DND-41 (cell line): ENCODE data around the gene ACSM2B.

Source experiments
- ATAC-seq: fragments of 200-7000 bp; cut with Tn5 transposase; 3 replicates; pipeline ENCODE4 v1.9.1; 2021; ENCODE audit warnings: low read depth; ENCODE audit not compliant: insufficient read depth
- DNase-seq: peaks from one replicate; pipeline ENCODE4 v3.0.0-alpha.2; 2020
- H2AFZ ChIP-seq: 2 replicates; pipeline ENCODE4 v1.6.0; 2012; ENCODE audit warnings: low read depth, low read length
- H3K27ac ChIP-seq: 2 replicates; pipeline ENCODE4 v1.5.1; 2012; ENCODE audit warnings: low read length, inconsistent platforms
- H3K27me3 ChIP-seq: fragments of 200-600 bp; sonication (generic); 2 replicates; pipeline ENCODE4 v1.6.0; 2012; ENCODE audit warnings: low read length, mild to moderate bottlenecking, inconsistent platforms; ENCODE audit not compliant: insufficient read depth, poor library complexity
- H3K36me3 ChIP-seq: 2 replicates; pipeline ENCODE4 v1.5.1; 2012; ENCODE audit warnings: low read length, inconsistent platforms; ENCODE audit not compliant: insufficient read depth
- H3K4me1 ChIP-seq: 2 replicates; pipeline ENCODE4 v1.5.1; 2012; ENCODE audit warnings: mild to moderate bottlenecking, low read length; ENCODE audit not compliant: insufficient read depth
- H3K4me2 ChIP-seq: 2 replicates; pipeline ENCODE4 v1.6.0; 2012; ENCODE audit warnings: mild to moderate bottlenecking, moderate library complexity, low read length, inconsistent platforms; ENCODE audit not compliant: insufficient read depth
- H3K4me3 ChIP-seq, 2 experiments: fragments of 200-600 bp in 1 of 2; shearing (Covaris generic) in 1 of 2; 2 replicates each; pipeline ENCODE4 v1.5.1; 2012 to 2016; ENCODE audit warnings: inconsistent platforms in 2 of 2, low read length in 2 of 2, mild to moderate bottlenecking in 2 of 2, low read depth in 1 of 2, moderate library complexity in 1 of 2
- H3K79me2 ChIP-seq: 2 replicates; pipeline ENCODE4 v1.6.0; 2012; ENCODE audit warnings: low read length, inconsistent platforms; ENCODE audit not compliant: insufficient read depth
- H3K9ac ChIP-seq: 2 replicates; pipeline ENCODE4 v1.6.0; 2012; ENCODE audit warnings: low read depth, mild to moderate bottlenecking, inconsistent platforms, low read length, moderate library complexity
- H3K9me3 ChIP-seq: 2 replicates; pipeline ENCODE4 v1.5.1; 2012; ENCODE audit warnings: low read length, moderate library complexity, mild to moderate bottlenecking, inconsistent platforms; ENCODE audit not compliant: insufficient read depth, severe bottlenecking
- H4K20me1 ChIP-seq: 2 replicates; pipeline ENCODE4 v1.6.0; 2012; ENCODE audit warnings: low read length; ENCODE audit not compliant: insufficient read depth
- EZH2 ChIP-seq: IDR thresholded peaks from 3 replicates; pipeline ENCODE4 v1.6.1; 2012; ENCODE audit warnings: borderline replicate concordance, low read depth, mild to moderate bottlenecking, moderate library complexity, low read length, inconsistent platforms; ENCODE audit not compliant: severe bottlenecking
- TF ChIP-seq, protein P1 (sequence below): IDR thresholded peaks from 2 replicates; pipeline ENCODE4 v1.5.1; 2012; ENCODE audit warnings: borderline replicate concordance, low read length, moderate library complexity, mild to moderate bottlenecking; ENCODE audit not compliant: poor library complexity, severe bottlenecking; ENCODE audit errors: extremely low read depth

The ACSM2B gene

DNA sequence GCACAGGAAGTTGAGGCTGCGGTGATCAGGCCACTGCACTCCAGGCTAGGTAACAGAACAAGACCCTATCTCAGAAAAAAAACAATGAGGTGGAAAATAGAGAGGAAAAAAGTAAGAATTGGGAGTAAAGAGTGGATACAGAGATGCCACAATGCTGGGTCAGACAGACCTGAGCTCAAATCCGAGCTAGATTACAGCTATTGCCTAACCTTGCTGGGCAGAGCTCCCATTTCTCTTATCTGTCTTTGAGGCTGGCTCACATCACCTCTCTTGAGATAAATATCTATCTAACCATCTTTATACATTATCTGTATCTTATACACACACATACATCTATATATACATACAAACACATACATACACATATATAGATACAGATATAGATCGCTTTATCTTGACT is 59.0 kb downstream of the ACSM2B start:
- TF ChIP-seq, protein P1, sequence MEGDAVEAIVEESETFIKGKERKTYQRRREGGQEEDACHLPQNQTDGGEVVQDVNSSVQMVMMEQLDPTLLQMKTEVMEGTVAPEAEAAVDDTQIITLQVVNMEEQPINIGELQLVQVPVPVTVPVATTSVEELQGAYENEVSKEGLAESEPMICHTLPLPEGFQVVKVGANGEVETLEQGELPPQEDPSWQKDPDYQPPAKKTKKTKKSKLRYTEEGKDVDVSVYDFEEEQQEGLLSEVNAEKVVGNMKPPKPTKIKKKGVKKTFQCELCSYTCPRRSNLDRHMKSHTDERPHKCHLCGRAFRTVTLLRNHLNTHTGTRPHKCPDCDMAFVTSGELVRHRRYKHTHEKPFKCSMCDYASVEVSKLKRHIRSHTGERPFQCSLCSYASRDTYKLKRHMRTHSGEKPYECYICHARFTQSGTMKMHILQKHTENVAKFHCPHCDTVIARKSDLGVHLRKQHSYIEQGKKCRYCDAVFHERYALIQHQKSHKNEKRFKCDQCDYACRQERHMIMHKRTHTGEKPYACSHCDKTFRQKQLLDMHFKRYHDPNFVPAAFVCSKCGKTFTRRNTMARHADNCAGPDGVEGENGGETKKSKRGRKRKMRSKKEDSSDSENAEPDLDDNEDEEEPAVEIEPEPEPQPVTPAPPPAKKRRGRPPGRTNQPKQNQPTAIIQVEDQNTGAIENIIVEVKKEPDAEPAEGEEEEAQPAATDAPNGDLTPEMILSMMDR = no peak
- TF ChIP-seq EZH2 = no peak
- Histone ChIP-seq H4K20me1 (no peaks in the 10 kb centered on the region), H3K4me3 (no peak overlapping the region), H2AFZ (no peak overlapping the region), H3K9ac (no peak overlapping the region), H3K4me2 (no peak overlapping the region), H3K79me2 (no peaks in the 10 kb centered on the region), H3K9me3 (no peaks in the 10 kb centered on the region), H3K36me3 (no peaks in the 10 kb centered on the region), H3K4me1 (no peaks in the 10 kb centered on the region), H3K27me3 (no peaks in the 10 kb centered on the region), H3K27ac (no peak overlapping the region)
- DNase-seq (no peak), ATAC-seq (no peak)

DNA sequence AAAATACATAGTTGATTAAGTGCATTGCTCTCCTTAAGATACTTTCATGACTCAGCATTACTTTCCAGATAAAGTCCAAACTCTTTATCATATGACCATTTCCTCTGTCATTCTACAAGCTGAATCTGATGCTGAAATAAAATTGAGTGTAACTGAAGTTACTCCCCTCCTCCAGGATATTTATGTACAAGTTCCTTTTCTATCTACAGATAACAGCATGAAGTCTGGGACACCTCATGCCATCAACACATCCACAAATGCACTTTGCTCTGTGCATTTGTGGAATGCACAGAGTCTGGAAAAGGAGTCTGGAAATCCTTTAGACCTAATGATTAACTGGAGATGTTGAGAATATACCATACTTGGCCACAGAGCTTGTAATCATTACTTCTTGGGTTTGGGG is 60.5 kb downstream of the ACSM2B start:
- Histone ChIP-seq H3K79me2 (no peaks in the 10 kb centered on the region), H3K4me2 (no peak overlapping the region), H3K36me3 (no peaks in the 10 kb centered on the region), H3K27ac (no peak overlapping the region), H2AFZ (no peak overlapping the region), H3K27me3 (no peaks in the 10 kb centered on the region), H3K4me3 (no peak overlapping the region), H3K9ac (no peak overlapping the region), H3K4me1 (no peaks in the 10 kb centered on the region), H4K20me1 (no peaks in the 10 kb centered on the region), H3K9me3 (no peaks in the 10 kb centered on the region)
- no peak for TF ChIP-seq EZH2
- TF ChIP-seq, protein P1 = no peak
- no peak for ATAC-seq
- DNase-seq = no peak

DNA sequence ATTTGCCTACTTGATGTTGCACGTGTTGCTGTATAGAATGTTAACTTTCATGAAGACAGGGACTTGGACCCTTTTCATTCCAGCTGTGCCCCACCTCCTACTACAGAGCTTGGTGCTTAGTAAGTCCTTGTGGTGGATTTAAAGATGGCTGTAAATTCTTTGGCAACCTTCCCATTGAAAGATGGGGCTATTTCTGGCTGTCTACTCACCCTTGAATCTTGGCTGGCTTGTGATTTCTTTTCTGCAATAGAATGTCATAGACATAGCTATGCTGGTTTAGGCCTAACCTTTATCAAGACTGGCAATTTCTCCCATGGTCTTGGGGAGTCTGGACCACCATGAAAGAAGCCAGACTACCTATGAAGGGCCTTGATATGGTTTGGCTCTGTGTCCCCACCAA is 65.8 kb downstream of the ACSM2B start:
- no peak overlapping the region for H3K4me2 ChIP-seq
- H4K20me1 ChIP-seq = no peaks in the 10 kb centered on the region
- no peaks in the 10 kb centered on the region for H3K79me2 ChIP-seq
- no peaks in the 10 kb centered on the region for H3K27me3 ChIP-seq
- H3K27ac ChIP-seq = no peak overlapping the region
- no peak overlapping the region for H3K9ac ChIP-seq
- no peak overlapping the region for H3K4me3 ChIP-seq
- DNase-seq = no peak
- H3K4me1 ChIP-seq = no peaks in the 10 kb centered on the region
- H3K9me3 ChIP-seq = peaks cover 8% of the 10 kb centered on the region
- no peak for ATAC-seq
- no peaks in the 10 kb centered on the region for H3K36me3 ChIP-seq
- TF ChIP-seq, protein P1 = no peak
- H2AFZ ChIP-seq = no peak overlapping the region

DNA sequence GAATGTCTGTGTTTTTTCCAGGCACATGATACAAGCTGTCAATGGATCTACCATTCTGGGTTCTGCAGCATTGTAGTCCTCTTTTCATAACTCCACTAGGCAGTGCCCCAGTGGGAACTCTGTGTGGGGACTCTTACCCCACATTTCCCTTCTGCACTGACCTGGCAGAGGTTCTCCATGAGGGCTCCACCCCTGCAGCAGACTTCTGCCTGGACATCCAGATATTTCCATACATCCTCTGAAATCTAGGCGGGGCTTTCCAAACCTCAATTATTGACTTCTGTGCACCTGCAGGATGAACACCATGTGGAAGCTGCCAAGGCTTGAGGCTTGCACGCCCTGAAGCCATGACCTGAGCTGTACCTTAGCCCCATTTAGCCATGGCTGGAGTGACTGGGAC is 68.9 kb downstream of the ACSM2B start:
- Histone ChIP-seq H3K4me3 (no peak overlapping the region), H2AFZ (no peak overlapping the region), H3K27me3 (no peaks in the 10 kb centered on the region), H3K9ac (no peak overlapping the region), H3K27ac (no peak overlapping the region), H3K79me2 (no peaks in the 10 kb centered on the region), H3K4me2 (no peak overlapping the region), H3K4me1 (no peaks in the 10 kb centered on the region), H3K36me3 (no peaks in the 10 kb centered on the region), H4K20me1 (no peaks in the 10 kb centered on the region), H3K9me3 (peaks cover 8% of the 10 kb centered on the region)
- TF ChIP-seq, protein P1 = no peak
- no peak for TF ChIP-seq EZH2
- no peak for ATAC-seq
- no peak for DNase-seq
